HCT116 (cell line): ENCODE measurements around the gene NOS1.

Experiments used
- CTCF ChIP-seq, 3 experiments: fragments of 200-600 bp in 1 of 3; sonication (generic) in 1 of 3; IDR thresholded peaks in 2 of 3; conservative IDR thresholded peaks in 1 of 3; 2 replicates each; pipeline ENCODE4 v1.5.1; 2012 to 2017; ENCODE audit warnings: low read depth in 2 of 3, low read length in 2 of 3, antibody characterized with exemption in 1 of 3, borderline replicate concordance in 1 of 3, control low read depth in 1 of 3, mild to moderate bottlenecking in 1 of 3, mixed read lengths in 1 of 3, mixed run types in 1 of 3, moderate library complexity in 1 of 3; ENCODE audit not compliant: insufficient read depth in 1 of 3
- EZH2phosphoT487 ChIP-seq: fragments of 200-600 bp; IDR thresholded peaks from 2 replicates; pipeline ENCODE4 v1.6.1; 2018; ENCODE audit warnings: antibody characterized with exemption, borderline replicate concordance
- ZBTB33 ChIP-seq: IDR thresholded peaks from 2 replicates; pipeline ENCODE4 v1.6.1; 2011; ENCODE audit warnings: mild to moderate bottlenecking, low read length, moderate library complexity; ENCODE audit not compliant: insufficient replicate concordance; ENCODE audit errors: extremely low read depth
- ZNF274 ChIP-seq: fragments of 200-500 bp; sonication (Bioruptor generic); IDR thresholded peaks from 2 replicates; pipeline ENCODE4 v1.6.1; 2014; ENCODE audit warnings: mild to moderate bottlenecking, low read depth, low read length, inconsistent platforms

- TF ChIP-seq ZNF274, result no peak
- no peak for TF ChIP-seq EZH2phosphoT487
- no peak for TF ChIP-seq ZBTB33
- no peak for TF ChIP-seq CTCF (IDR thresholded peaks at IDR 0.05 in 2 of 3, conservative IDR thresholded peaks at IDR 0.05 in 1 of 3; ENCODE audit: borderline replicate concordance in 1 of 3, insufficient read depth in 1 of 3, low read depth in 2 of 3, low read length in 2 of 3)
Observed at GRCh38 chr12:117408161-117408791, 46.9 kb upstream of the NOS1 start.
